Right renal pelvis (tissue), 4 donors: ENCODE results near the gene NEDD4L. TPM values are rescaled to one million over a fixed set of nuclear protein-coding genes. Genes with fewer than 3 reads are reported as not detected.
"Not testable (repeated sequence)": the region's sequence is repeated elsewhere in the genome, so short reads cannot be mapped to it uniquely, and the experiment has no call there.

Experiments used
- DNase-seq, 4 donors: peaks; one replicate each; pipeline ENCODE4 v3.0.0-alpha.2; 2013; ENCODE audit warnings: low read depth in 4 of 4, low spot score in 3 of 4, missing footprints in 1 of 4
- polyA plus RNA-seq, 4 donors: library from polyadenylated mRNA; unstranded; fragments of 120-200 nt; gene quantifications; one replicate each; pipeline ENCODE4 v1.2.1, GENCODE V29; 2013; ENCODE audit not compliant: insufficient read length in 4 of 4

Gene NEDD4L
- polyA plus RNA-seq, 4 donors: 108 to 168 (median 130) TPM

DNA sequence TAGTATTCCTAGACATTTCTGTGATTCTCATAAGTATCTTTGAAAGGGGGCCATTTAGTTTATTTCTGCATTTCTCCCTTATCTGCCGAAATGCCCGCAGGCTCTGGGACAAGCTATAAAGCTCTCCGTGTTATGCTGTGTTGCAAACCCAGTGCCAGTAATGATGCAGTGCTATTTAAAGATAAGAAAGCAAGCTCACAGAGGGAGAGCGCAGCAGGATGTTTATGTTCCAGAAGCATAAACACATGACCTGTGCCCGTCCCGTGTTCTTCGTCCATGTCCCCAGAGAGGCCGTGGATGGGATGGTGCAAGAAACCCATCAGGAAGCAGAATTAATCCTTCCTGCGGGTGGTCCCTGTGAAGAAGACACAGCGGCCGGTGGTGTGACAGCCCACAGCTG is 99.4 kb downstream of the NEDD4L start:
- DNase-seq: no peak

DNA sequence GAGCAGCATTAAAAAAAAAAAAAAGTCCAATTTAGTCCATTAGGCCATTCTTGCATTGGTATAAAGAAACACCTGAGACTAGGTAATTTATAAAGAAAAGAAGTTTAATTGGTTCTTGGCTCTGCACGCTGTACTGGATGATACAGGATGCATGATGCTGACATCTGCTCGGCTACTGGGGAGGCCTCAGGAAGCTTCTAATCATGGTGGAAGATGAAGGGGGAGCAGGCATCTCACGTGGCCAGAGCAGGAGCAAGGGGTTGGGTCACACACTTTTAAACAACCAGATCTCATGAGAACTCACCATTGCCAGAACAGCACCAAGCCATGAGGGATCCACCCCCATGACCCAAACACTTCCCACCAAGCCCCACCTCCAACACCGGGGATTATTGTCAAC is 100.1 kb downstream of the NEDD4L start:
- DNase-seq: no peak

DNA sequence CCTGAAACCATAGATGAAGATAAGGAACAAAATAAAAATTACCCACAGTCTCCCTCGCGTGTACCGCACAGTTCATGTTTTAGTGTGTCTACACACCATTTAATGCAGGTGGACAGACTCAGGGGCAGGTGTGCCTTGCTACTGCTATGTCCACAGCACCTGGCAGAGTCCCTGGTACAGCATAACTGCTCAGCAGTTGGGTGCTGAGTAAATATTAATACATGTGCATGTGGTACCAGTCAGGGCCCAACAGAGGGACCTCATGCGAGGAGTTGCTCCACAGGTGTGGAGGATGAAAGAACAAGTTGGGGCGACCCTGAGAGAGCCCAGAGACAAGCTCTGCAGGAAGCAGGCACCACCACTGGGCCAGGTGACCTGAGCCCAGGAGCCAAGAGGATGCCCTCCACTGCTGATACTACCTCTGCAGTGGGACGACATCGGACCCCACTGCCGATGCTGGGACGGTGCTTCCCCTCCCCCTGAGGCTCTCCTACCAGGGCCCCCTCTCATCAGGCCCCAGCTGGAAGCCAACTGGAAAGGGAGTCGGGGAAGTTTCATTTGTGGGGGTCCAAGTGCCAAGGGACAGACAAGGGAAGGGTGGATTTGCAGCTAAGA is 100.8 kb downstream of the NEDD4L start:
- DNase-seq: no peak

DNA sequence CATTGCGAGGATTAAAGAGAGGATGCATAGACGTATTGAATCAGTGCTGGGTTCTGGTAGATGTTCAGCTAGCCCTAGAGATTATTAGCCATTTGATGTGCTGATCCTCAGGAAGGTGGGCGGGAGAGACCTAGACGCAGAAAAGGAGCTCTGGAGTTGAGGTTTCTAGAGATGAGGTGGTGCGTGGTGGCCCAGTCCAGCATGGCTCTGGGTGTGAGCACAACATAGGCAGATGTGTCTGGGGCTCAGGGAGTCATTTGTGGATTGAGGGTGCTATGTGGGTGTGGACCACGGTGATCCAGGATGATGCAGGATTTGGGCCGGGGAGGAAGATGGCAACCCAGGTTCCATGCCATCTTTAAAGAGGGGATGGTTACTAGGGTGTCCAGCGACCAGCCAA is 102.1 kb downstream of the NEDD4L start:
- no peak for DNase-seq

DNA sequence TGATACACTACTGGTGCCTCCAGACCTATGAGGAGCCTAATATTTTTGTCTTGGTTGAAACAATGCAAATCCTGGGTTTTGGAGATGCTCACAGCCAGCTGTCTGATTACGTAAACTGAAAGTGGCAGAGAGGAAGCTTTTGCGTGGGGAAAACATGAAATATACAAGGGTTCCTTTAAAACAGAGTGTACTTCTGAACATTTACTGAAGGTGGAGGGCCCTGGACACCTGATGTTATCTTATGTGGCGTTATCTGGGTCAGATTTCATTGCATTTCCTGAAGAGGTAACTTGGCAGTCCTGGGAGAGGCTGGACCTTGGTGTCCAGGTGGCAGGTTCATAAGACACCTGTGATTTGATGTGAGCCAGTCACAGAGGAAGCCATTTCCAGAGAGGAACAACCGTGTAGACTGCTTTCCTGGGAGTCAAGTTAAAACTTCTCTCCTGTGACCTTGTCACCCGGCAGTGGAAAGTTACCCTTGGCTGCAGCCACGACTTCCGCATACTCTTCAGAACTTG is 105.0 kb downstream of the NEDD4L start:
- DNase-seq: no peak

DNA sequence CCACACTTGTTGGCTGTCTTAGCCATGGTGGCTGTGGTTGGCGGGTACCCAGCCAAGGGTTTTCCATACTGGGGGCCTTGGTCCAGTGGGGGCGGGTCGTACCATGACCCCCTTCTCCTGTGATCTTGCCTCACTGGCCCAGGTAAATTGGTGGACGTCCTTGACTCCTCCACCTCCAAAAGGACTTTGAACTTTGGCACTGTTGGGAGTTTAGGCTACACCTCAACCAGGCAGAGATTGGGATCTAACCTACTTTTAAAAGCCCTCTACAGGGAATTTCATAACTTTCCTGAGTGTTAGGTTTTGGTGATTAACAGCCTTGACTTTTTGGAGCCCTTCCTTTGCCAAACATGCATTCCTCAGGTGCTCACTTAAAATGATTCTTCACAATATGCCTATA is 106.7 kb downstream of the NEDD4L start:
- DNase-seq: no peak

DNA sequence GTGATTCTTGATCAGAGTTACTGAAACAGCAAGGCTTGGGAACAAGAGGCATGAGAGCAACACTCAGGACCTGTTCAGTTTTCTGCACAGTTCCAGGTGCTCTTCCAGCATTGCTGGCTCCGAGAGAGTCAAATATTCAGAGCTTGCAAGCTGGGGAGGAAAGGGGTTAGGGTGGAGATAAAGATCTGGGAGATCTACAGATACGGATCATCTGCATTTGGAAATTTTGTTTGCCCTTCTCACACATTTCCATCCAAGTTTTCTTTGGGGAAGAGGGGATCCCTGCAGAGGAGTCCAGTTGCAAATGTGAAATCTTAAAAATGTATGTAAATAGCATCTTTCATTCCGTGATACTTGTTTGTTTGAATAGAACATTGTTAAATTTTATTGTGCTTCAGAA is 108.2 kb downstream of the NEDD4L start:
- no peak for DNase-seq

DNA sequence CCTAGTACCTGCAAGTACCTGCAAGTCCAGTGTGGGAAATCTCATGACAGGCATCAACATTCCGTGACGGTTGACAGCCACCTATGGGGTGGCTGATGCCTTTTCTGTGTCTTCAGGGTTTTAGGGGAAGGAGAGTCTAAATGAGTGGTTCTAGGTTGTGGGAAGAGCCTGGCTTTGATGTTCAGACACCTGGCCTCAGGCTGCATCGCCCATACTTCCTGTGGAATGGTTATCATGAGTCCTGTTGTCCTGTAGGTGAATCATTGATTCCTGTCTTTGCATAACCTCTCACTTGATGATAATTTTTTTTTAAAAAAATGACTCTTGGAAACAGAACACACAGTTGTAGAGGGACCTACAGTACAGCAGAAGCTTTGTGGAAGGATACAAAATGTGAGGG is 108.9 kb downstream of the NEDD4L start:
- DNase-seq: no peak

DNA sequence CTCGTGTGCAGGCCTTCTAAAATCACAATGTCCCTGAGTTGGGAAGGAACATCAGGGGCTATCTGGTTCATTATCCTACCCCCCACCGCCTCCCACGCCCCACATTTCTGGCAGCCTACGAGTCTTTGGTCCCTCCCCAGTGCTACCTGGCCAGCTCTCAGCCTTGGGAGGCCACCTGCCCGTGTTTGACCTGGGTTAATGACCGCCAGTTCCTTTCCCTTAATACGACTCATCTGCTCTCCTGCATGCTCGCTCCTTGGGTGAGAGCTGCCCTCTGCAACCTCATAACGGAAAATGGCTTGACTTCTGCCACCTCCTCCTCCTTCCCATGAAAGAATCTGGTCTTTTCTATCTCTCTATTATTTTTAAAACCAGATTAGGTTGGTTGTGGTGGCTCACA is 112.5 kb downstream of the NEDD4L start:
- DNase-seq: no peak

DNA sequence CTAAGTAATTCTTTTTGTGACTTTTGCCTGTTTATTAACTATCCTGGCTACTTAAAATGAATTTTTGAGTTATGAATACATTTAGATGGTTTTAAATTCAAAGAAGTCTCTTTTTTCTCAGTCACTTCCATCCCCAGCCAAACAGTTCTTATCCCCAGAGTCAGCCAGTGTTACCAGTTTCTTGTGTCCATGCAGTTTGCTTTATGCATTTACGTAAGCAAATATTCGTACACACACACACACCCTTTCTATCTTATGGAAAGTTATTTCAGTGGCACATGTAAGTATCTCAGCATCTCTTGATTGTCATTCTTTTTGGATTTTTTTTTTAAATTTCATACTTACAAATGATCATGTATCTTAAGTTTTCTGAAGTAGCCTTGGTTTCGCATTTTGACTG is 113.2 kb downstream of the NEDD4L start:
- DNase-seq: no peak

DNA sequence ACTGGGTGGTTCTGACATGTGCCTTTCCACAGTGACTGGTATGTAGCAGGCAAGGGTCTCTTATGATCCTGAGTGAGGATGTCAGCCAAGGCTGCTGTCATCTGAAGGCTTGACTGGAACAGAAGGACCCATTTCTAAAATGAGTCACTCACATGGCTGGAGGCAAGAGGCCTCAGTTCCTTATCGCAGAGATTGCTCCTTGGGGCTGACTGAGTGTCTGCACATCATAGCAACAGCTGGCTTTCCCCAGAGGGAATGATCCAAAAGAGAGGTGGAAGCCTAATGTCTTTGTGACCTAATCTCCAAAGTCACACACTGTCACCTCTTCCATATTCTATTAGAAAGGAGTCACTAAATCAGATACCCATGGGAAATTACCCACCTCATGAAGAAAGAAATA is 114.0 kb downstream of the NEDD4L start:
- no peak for DNase-seq

DNA sequence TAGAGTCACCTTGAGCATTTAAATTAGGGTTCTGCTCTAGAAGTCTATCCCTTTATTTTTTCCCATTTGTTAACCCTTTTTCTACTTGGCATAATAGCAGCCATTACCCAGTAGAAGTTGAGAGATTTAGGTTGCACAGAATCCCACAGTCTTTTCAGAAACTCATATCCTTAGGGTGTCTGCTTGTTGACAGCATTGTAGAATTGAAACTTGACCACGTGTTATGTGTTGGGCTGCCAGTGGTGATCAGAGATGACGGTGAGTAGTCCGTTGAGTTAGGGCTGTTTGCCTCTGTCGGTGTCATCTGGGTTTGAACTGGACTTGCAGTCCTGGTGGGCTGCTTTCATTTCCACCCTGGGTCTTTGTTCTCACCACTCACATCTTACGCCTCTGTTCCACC is 114.4 kb downstream of the NEDD4L start:
- DNase-seq: no peak

DNA sequence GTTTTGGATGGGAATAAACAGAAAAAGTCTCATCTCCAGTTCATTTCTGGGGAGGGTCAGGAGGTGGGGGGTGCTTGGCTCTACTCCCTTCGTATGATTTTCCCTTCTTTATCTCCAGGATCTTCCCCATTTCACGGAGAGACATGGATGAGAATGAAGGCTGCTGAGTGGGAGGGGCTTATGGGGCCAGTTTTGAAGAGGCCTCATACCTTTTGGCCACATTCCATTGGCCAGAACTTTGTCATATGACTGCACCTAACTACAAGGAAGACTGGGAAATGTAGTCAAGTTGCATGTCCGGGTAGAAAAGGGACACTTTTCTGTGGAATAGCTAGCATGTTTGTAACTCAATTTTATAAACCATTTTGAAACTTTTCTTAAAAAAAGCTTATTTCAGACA is 117.6 kb downstream of the NEDD4L start:
- no peak for DNase-seq

DNA sequence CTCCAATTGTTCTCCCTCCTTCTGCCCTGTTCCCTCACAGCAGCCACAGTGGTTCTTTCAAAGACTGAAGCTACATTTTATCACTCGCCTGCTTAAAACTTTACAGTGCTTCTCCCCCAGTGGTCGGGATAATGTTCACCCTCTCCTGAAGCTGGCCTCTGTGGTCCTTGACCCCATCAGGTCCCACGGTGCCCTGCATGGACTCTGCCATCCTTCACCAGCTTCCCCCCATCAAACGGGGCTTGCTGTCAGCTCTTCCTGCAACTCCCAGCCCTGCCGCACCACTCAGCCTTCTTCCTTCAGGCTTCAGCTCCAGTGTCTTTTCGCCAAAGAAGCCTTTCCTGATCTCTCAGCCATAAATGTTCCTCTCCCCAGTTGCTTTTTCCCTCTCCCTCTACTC is 118.1 kb downstream of the NEDD4L start:
- no peak for DNase-seq

DNA sequence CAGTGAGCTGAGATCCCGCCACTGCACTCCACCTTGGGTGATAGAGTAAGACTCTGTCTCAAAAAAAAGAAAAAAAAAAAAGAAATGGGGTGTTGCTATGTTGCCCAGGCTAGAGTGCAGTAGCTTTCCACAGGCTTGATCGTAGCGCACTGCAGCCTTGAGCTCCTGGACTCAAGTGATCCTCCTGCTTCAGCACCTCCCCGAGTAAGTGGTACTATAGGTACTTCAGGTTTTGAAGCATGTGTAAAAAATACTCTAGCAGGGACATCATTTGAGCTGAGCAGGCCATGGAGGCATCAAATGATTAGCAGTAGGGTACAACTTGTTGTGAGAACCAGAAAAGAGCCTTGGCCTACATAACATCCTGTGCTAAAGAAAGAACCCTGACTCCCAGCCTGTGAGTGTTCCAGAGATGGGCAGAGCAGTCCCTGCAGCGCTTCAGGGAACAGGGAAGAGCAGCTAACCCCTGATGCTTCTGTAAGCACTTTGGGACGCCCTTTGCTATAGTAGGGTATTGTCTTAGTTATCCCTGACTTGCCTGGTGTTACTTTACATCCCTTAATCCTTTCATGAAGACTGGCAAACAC is 119.1 kb downstream of the NEDD4L start:
- no peak for DNase-seq

DNA sequence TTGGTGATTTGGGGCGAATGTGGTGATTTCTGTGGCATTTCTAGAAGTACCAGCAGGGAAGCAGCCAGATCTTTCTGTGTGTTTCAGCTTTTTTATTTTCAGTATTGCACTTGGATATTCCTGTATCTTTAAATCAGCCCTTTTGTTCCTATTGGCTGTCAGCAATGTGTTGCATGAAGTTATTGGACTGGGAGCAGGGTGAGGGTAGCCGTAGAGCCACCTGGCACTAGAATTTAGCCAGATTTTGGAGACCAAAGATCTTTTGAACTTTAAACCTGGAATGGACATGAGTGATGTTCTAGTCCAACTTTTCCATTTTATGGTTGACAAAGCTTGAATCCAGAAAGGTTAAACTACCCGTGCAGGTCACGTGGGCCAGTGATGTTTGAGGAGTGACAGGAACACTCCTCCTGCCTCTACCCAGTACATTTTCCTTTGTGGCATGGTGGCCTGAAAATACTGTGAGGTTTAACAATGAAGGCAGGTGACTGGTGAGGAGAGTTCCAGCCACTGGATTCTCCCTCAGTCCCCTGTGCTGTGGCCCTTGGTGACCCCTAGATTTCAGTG is 122.3 kb downstream of the NEDD4L start:
- DNase-seq: no peak

DNA sequence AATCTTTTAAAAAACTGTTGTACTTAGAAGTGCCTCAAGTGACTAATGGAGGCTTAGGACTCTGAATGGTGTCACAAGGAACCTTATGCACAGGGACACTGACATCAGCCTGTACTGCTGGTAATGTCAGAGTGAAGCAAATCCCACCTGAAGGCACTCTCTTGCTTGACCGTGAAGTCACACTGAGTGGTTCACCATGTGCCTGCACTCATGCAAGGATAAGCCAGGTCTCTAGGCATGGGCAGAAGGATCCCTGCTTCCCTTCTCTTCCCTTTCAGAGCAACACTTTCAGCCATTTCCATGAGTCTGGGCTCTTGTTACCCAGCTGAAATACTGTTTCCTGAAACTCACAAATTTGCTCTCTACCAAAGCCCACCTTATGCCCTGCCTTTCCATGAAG is 123.0 kb downstream of the NEDD4L start:
- DNase-seq: no peak

DNA sequence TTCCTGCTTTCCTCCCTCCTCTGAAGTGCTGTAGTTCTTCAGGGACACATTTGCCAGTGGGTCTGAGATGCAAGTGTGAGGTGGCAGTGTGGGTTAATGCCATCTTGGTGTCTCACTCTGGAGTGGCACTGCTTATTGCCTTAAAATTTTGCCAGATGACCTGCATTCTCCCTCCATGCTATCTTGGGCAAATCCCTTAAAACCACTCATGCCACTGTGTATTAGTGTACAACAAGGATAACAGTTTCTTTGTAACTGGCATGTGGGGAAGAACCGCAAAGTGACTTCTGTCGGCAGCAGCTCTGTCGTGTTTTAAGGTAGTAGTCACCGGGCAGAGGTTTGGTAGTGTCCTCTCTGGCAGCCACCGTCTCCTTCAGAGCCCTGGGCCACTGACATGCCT is 124.2 kb downstream of the NEDD4L start:
- no peak for DNase-seq

DNA sequence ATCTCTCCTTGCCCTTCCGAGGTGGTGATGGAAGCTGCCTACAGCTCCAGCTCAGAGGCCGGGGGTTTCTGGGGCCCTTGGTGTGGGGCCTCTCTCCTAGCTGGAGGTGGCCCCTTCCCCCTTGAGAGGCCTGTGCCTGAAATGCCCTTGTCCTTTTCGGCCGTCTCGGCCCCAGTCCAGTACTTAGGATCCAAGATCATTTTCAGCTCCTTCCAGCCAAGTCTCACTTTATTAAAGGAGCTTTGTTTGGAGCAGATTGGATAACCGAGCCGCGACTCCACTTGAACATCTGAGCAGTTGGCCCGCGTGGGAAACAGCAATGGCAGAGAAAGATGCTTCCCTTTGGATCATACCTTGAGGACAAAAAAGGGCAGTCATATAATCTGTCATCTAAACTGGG is 125.0 kb downstream of the NEDD4L start:
- DNase-seq: no peak

DNA sequence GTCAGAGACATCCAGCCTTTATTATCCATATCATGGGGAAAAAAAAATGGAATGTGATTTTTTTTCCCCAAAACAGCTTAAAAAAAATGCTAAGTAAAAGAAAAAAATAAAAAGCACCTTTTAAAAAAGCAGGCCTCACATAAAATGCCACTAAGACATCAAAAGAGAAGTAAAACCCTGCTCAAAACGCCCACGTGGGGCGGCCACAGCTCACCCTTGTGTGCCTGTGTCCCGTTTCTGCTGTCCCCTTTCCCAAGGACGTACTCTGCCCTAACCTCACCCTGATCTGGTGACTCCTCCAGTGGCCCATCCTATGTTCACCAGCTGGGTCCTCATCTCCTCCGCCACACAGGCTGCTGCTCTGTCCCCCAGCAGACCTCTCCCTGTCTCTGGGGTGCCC is 125.4 kb downstream of the NEDD4L start:
- no peak for DNase-seq

DNA sequence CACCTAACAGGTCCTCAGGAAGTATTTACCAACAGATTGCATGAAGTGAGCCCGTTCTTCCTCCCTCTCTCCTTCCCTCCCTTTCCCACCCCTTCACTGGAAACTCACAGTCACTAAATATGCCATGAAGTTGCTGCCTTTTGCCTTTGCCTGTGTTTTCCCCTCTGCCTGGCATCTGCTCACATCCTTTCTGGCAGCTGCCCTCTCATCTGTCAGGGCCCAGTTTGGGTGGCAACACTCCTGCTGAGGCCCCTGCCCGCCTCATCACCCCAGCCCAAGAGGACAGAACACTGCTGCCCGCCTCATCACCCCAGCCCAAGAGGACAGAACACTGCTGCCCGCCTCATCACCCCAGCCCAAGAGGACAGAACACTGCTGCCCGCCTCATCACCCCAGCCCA is 126.0 kb downstream of the NEDD4L start:
- DNase-seq: not testable (repeated sequence)

DNA sequence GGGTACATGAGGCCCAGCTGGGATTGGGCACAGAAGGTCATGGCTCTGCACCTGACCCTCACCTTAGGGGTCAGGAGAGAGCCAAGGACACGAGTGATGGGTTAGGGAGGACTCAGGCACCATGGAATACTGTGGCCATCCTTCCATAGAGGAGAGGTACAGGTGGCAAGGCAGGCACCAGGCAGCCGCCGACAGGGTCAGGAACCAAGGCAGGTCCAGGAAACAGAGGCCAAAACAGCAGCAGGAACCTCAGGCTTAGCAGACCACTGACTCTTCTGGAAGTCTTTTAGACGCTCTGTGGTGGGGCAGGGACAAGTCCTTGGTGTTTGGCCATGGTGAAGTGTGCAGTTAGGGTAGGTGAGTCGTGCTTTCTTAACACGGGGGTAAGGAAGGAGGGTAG is 128.0 kb downstream of the NEDD4L start:
- DNase-seq: no peak
